Fibroblast of gingiva (primary cell): Measurements from ENCODE around the gene DNAH17.

Source experiments
- DNase-seq: peaks from one replicate; pipeline ENCODE4 v3.0.0-alpha.2; 2011; ENCODE audit warnings: low read depth

The DNAH17 gene, protein sequence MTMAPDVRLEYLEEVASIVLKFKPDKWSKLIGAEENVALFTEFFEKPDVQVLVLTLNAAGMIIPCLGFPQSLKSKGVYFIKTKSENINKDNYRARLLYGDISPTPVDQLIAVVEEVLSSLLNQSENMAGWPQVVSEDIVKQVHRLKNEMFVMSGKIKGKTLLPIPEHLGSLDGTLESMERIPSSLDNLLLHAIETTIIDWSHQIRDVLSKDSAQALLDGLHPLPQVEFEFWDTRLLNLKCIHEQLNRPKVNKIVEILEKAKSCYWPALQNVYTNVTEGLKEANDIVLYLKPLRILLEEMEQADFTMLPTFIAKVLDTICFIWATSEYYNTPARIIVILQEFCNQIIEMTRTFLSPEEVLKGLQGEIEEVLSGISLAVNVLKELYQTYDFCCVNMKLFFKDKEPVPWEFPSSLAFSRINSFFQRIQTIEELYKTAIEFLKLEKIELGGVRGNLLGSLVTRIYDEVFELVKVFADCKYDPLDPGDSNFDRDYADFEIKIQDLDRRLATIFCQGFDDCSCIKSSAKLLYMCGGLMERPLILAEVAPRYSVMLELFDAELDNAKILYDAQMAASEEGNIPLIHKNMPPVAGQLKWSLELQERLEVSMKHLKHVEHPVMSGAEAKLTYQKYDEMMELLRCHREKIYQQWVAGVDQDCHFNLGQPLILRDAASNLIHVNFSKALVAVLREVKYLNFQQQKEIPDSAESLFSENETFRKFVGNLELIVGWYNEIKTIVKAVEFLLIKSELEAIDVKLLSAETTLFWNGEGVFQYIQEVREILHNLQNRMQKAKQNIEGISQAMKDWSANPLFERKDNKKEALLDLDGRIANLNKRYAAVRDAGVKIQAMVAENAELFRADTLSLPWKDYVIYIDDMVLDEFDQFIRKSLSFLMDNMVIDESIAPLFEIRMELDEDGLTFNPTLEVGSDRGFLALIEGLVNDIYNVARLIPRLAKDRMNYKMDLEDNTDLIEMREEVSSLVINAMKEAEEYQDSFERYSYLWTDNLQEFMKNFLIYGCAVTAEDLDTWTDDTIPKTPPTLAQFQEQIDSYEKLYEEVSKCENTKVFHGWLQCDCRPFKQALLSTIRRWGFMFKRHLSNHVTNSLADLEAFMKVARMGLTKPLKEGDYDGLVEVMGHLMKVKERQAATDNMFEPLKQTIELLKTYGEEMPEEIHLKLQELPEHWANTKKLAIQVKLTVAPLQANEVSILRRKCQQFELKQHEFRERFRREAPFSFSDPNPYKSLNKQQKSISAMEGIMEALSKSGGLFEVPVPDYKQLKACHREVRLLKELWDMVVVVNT (N-terminal part only)

DNA sequence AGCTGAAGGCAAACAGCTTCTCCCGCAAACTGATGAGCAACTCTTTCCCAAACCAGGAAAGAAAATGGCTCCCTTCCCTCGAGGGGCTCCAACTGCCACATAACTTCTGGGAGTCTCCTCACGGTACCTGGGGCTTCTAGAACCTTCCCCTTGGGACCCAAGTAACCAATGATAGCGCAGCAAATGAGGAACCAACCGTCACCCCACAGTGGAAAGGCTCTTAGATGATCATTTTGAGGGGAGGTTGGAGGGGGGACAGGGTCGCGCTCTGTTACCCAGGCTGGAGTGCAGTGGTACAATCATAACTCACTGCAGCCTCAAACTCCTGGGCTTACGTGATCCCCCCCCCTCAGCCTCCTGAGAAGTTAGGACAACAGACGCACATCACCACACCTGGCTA is at the start of gene DNAH17:
DNAH17 (minus strand) TSS at position 101 of the 400 bp plus-strand sequence. CDS start 2,339 bp downstream, outside the sequence.
- no peak for DNase-seq

DNA sequence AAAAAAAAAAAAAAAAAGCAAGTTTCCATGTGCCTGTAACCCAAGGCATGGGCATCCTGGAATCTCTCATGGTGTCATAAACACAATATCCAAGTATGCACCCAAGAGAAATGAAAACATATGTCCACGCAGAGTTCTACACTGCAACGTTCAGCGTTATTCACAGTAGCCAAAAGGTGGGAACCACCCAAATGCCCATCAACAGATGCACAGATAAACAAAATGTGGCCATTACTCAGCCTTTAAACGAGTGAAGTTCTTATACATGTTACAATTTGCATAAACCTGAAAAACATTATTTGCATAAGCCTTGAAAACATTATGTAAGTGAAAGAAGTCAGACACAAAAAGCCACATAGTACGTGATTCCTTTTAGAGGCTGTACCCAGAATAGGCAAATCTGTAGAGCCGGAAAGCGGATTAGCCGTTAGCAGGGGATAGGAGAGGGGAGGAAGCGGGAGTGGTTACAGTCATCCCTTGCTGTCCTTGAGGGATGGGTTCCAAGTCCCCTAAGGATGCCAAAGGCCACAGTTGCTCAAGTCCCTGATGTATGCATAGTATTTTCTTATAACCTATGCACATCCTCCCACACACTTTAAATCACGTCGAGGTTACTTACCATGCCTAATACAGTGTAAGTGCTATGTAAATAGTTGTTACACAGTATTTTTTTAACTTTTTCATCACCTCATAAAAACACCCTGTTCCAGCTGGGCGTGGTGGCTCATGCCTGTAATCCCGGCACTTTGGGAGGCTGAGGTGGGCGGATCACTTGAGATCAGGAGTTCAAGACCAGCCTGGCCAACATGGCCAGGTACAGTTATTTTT is 47.3 kb upstream of the DNAH17 start:
- DNase-seq, result no peak

DNA sequence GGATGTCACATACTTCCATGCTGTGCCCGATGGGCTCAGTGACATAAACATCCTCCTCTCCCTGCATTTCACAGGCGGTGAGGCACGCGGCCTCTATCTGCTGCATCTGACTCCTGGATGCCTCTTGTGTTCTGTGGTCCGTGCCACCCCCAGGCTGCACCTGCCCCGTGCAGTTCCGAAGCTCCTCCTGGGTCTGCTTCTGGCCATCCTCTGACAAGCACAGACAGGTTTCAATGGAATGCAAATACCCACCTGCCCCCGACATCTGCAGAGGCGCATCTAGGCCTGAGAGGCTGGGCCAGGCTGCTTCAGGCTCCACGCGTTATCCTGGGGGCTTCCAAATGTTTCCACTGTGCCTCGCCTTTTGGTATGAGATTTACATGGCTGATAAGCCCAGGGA is 46.3 kb upstream of the DNAH17 start:
- DNase-seq, result no peak

- DNase-seq, result no peak
Observed at GRCh38 chr17:78622491-78623265, 45.5 kb upstream of the DNAH17 start.

DNA sequence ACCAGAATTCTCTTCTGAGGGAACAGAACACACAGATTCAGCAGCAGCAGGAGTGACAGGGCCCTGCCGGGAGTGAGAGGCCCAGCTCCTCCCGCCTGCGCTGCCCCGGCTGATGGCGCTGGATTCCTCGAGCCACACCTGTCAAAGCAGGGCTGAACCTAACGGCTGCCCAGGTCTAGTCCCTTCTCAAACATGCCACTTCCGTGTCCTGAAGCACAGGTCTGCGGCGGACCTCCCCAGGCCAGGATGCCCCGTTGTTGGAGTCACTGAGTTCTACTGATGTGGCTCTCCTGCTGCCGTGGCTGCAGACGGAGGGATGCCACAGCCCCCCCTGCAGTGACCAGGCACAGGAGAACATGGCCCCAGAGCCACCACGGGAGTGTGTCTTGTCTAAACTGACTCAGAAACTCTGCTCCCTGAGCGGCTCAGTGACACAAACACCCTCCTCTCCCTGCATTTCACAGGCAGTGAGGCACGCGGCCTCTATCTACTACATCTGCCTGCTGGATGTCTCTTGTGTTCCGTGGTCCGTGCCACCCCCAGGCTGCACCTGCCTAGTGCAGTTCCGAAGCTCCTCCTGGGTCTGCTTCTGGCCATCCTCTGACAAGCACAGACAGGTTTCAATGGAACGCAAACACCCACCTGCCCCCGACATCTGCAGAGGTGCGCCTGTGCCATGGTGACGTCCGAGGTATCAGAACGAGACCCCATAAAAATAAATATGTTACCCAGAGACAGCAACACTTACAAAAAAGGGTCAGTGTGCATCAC is 44.7 kb upstream of the DNAH17 start:
- no peak for DNase-seq

DNA sequence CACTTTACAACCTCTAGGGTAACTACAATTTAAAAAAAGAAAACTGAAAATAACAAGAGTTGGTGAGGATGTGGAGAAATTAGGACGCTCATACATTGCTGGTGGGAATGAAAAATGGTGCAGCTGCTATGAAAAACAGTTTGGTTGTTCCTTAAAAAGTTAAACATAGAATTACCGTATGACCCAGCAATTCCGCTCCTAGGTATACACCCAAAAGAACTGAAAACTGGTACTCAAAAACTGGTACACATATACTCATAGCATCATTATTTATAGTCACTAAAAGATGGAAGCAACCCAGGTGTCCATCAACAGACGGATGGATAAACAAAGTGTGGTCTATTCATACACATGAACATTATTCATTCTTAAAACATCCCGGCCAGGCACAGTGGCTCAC is 42.9 kb upstream of the DNAH17 start:
- no peak for DNase-seq

- no peak for DNase-seq
Observed at GRCh38 chr17:78619334-78619733, 42.1 kb upstream of the DNAH17 start.

DNA sequence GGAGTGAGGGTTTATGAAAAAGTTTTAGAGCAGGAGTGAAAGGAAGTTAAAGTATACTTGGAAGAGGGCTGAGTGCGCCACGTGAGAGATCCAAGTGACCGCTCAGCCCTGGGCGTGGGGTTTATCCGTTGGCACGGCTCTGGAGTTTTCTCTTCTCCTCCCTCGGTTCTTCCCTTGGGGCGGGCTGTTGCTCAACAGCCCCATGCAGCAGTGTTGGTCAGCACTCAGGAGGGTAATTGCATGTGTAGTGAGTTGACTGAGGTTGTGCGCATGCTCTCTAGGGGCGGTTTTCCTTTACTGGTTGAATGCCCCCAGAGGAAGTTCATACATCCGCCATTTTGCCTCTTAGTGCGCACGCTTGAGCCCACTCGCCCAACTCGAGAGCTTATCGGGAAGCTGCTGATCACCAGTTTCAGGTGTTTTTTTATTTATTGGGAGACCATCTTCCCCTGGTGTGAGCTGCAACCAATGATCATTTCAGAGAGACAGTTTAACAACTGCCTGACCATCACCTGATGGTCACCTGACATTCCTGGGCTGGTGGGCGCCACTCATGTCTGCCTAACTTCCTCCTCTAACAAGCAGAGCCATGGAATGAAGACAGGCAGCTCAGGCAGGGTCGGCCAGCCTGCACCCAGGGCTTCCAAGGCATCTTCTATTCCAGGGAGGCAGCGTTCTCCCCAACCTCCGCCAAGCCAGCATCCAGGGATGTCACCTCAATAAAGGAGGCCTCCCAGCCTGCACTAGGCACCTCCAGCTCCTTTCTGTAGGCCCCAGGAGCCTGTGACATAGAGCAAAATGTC is 41.3 kb upstream of the DNAH17 start:
- no peak for DNase-seq

- no peak for DNase-seq
Observed at GRCh38 chr17:78617511-78618061, 40.4 kb upstream of the DNAH17 start.

DNA sequence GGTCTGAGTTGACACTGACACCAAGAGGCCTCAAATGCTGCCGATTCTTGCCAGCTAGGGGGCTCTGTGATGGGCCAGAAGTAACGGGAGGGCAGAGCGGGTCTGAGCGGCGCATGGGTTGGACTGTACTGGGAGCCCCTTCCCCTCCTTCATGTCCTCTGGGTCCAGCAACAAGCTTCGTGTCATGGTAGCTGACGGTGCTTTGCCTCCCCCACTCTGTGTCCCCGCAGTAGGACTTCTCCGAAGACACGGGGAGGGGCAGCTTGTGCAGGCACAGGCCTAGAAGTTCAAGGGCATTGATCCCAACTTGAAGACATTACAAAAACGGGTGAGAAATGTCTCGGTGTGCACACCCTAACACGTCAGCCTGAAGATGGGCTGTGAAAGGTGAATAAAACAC is 39.8 kb upstream of the DNAH17 start:
- DNase-seq, result no peak

DNA sequence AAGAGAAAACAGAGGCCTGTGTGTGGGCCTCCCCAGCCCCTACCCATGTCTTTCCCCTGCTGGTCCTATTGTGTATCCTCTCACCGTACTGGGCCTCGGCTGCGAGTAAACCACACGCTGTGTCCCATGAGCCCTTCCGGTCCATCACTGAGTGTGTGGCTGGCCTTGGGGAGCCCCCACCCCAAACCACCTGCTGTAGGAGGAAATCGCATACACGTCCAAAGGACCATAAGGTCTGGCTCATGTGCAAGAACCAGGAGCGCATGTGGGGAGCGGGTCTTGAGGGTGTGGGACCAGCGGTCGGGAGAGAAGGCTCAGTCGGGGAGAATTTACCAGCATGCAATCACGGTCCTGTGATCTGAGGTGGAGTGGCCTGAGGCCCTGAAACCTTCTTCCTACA is 38.4 kb upstream of the DNAH17 start:
- no peak for DNase-seq

DNA sequence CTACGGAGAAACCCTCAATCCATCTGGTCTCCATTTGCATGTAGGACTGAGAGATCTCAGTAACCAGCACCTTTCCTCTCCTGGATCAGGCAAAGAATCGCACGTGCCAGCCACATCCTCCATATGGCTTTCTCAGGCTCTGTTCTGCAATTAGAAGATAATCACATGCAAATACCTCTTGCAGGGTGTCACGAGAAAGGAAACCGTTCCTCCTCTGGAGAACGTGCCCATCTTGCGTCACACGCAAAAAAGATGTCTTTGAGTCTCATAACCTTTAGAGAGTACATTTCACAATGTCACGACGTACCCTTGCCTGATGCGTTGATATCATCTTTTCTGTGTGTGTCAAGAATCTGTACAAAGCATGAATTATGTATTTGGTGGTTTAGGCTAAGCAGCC is 36.2 kb upstream of the DNAH17 start:
- DNase-seq, result no peak

GRCh38 chr17:78611607-78612006 is 34.4 kb upstream of the DNAH17 start:
- DNase-seq, result no peak

- no peak for DNase-seq
Observed at GRCh38 chr17:78610951-78611511, 33.8 kb upstream of the DNAH17 start.

DNA sequence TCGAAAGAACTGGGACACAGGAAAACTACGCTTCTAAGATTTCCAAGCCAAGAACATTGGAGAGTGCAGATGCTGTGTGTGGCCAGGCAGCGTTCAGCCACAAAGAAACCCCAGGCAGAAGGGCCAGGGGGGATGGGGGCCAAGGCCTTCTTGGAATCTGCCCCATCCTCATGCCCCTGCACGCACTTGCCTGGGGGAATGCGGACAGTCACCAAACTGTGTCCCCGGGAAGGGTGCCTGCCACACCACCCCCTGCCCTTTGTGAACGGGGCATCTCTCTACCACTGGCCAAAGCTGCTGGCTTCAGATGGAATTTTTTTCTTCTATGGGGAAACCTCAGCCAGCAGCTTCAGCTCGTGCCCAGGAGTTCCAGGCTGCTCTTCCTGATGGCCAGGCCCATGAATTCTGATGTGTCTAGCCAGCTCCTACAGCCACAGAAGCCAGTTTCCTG is 32.0 kb upstream of the DNAH17 start:
- no peak for DNase-seq

- DNase-seq, result no peak
Observed at GRCh38 chr17:78608804-78609186, 31.6 kb upstream of the DNAH17 start.

- DNase-seq, result no peak
Observed at GRCh38 chr17:78608122-78608803, 31.1 kb upstream of the DNAH17 start.

DNA sequence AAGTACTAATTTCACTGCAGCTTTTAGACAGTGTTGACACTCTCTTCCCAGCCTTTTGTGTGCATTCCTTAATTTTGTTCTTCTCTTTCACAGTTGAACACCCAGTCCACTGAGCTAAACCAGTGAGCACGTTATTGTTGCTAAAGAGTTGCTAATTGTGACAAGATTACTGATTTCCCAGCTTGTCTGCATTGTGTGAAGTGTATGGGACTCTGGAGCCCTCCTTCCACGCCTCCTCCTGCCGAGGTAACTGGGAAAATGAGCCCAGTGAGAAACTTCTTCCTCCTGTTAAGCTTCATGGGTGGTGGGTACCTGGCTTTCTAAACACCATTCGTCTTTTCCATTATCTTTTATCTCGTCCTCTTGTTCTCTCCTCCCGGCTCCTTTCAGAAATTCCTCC is 29.8 kb upstream of the DNAH17 start:
- DNase-seq, result no peak
